KMS-11 (cell line): ENCODE measurements around the gene NECTIN3.

ENCODE experiments used
- H2AFZ ChIP-seq: fragments of 200-600 bp; sonication (generic); 2 replicates; pipeline ENCODE4 v1.6.1; 2016; ENCODE audit warnings: antibody characterized with exemption, mixed run types, low read depth
- H3K27ac ChIP-seq: fragments of 200-600 bp; sonication (generic); 2 replicates; pipeline ENCODE4 v1.6.1; 2016; ENCODE audit warnings: mild to moderate bottlenecking, mixed run types
- H3K27me3 ChIP-seq: fragments of 200-600 bp; sonication (generic); 2 replicates; pipeline ENCODE4 v1.6.1; 2017; ENCODE audit warnings: mild to moderate bottlenecking, low read depth, mixed run types, moderate library complexity; ENCODE audit not compliant: insufficient read depth
- H3K36me3 ChIP-seq: fragments of 200-600 bp; sonication (generic); 2 replicates; pipeline ENCODE4 v1.6.1; 2017; ENCODE audit warnings: mild to moderate bottlenecking, mixed run types; ENCODE audit not compliant: insufficient read depth
- H3K4me1 ChIP-seq: fragments of 200-600 bp; sonication (generic); 2 replicates; pipeline ENCODE4 v1.6.1; 2016; ENCODE audit warnings: mild to moderate bottlenecking, low read depth, mixed run types; ENCODE audit not compliant: poor library complexity, severe bottlenecking
- H3K4me2 ChIP-seq: fragments of 200-600 bp; sonication (generic); 2 replicates; pipeline ENCODE4 v1.7.0; 2016; ENCODE audit warnings: mild to moderate bottlenecking, mixed run types
- H3K4me3 ChIP-seq: fragments of 200-600 bp; sonication (generic); IDR thresholded peaks from 2 replicates; pipeline ENCODE4 v1.6.1; 2017; ENCODE audit warnings: low read depth, low read length, mixed read lengths; ENCODE audit not compliant: insufficient read depth
- H3K79me2 ChIP-seq: fragments of 200-600 bp; sonication (generic); 2 replicates; pipeline ENCODE4 v1.6.1; 2016; ENCODE audit warnings: low read depth, mixed run types; ENCODE audit not compliant: insufficient read depth
- H3K9ac ChIP-seq: fragments of 200-600 bp; sonication (generic); 2 replicates; pipeline ENCODE4 v1.6.1; 2016; ENCODE audit warnings: mild to moderate bottlenecking, mixed run types
- H4K20me1 ChIP-seq: fragments of 200-600 bp; sonication (generic); 2 replicates; pipeline ENCODE4 v1.6.1; 2016; ENCODE audit warnings: mild to moderate bottlenecking, mixed run types; ENCODE audit not compliant: insufficient read depth
- CTCF ChIP-seq: fragments of 200-600 bp; sonication (generic); conservative IDR thresholded peaks from 2 replicates; pipeline ENCODE4 v1.6.1; 2017; ENCODE audit warnings: low read depth, mild to moderate bottlenecking, antibody characterized with exemption, low read length, moderate library complexity, mixed read lengths

NECTIN3 gene

GRCh38 chr3:111068574-111068973, 3.0 kb upstream of the NECTIN3 start:
- TF ChIP-seq CTCF: no peak
- H2AFZ ChIP-seq: no peak overlapping the region
- H3K79me2 ChIP-seq: peaks cover 3% of the 10 kb centered on the region; the same call in 1 of the 2 replicates
- H3K4me1 ChIP-seq: peaks cover 4% of the 10 kb centered on the region
- no peaks in the 10 kb centered on the region for H4K20me1 ChIP-seq
- no peak overlapping the region for H3K27ac ChIP-seq
- H3K4me3 ChIP-seq: no peak overlapping the region
- no peak overlapping the region for H3K9ac ChIP-seq
- no peak overlapping the region for H3K4me2 ChIP-seq
- H3K27me3 ChIP-seq: no peaks in the 10 kb centered on the region
- H3K36me3 ChIP-seq: no peaks in the 10 kb centered on the region

- Histone ChIP-seq H3K27ac (no peak overlapping the region), H3K79me2 (peaks cover 10% of the 10 kb centered on the region; the same call in 1 of the 2 replicates), H4K20me1 (no peaks in the 10 kb centered on the region), H3K4me2 (no peak overlapping the region), H3K36me3 (no peaks in the 10 kb centered on the region), H3K27me3 (no peaks in the 10 kb centered on the region), H3K4me3 (no peak overlapping the region), H3K4me1 (peaks cover 20% of the 10 kb centered on the region), H3K9ac (no peak overlapping the region), H2AFZ (no peak overlapping the region)
- no peak for TF ChIP-seq CTCF
Observed at GRCh38 chr3:111069974-111070771, 1.4 kb upstream of the NECTIN3 start.

GRCh38 chr3:111070772-111071256, 802 bp upstream of the NECTIN3 start:
- Histone ChIP-seq H3K4me3 (peak overlapping the region; percentile 15), H2AFZ (peak overlapping the region; percentile 86), H3K79me2 (peaks cover 10% of the 10 kb centered on the region; the same call in 1 of the 2 replicates), H3K4me2 (peak overlapping the region; percentile 37), H3K9ac (peak overlapping the region; percentile 51; the same call in 1 of the 2 replicates), H3K27me3 (no peaks in the 10 kb centered on the region), H3K27ac (no peak overlapping the region), H3K4me1 (peaks cover 22% of the 10 kb centered on the region), H3K36me3 (no peaks in the 10 kb centered on the region), H4K20me1 (no peaks in the 10 kb centered on the region)
- no peak for TF ChIP-seq CTCF

- peak overlapping the region; percentile 78 for H3K4me3 ChIP-seq
- peak overlapping the region; percentile 54; the same call in 1 of the 2 replicates for H3K27ac ChIP-seq
- H2AFZ ChIP-seq: peak overlapping the region; percentile 91
- no peaks in the 10 kb centered on the region for H3K36me3 ChIP-seq
- peaks cover 22% of the 10 kb centered on the region for H3K4me1 ChIP-seq
- peak overlapping the region; percentile 76 for H3K4me2 ChIP-seq
- TF ChIP-seq CTCF: no peak
- H3K9ac ChIP-seq: peak overlapping the region; percentile 74
- H3K79me2 ChIP-seq: peaks cover 10% of the 10 kb centered on the region; the same call in 1 of the 2 replicates
- no peaks in the 10 kb centered on the region for H4K20me1 ChIP-seq
- H3K27me3 ChIP-seq: no peaks in the 10 kb centered on the region
Observed at GRCh38 chr3:111072031-111072921, 660 bp downstream of the NECTIN3 start.
